GM20000 (cell line): ENCODE data around the gene SPIRE1.
"Not testable (repeated sequence)": the region's sequence is repeated elsewhere in the genome, so short reads cannot be mapped to it uniquely, and the experiment has no call there.

Experiments used
- DNase-seq: peaks from one replicate; pipeline ENCODE4 v3.0.0; 2012; ENCODE audit warnings: low spot score
- TF ChIP-seq, protein P1 (sequence below): IDR thresholded peaks from 2 replicates; pipeline ENCODE4 v1.5.1; 2012; ENCODE audit warnings: mild to moderate bottlenecking, control low read depth; ENCODE audit errors: extremely low read depth, missing control alignments

The SPIRE1 gene

GRCh38 chr18:12567849-12568248 lies 90.1 kb downstream of the SPIRE1 start:
- TF ChIP-seq, protein P1, sequence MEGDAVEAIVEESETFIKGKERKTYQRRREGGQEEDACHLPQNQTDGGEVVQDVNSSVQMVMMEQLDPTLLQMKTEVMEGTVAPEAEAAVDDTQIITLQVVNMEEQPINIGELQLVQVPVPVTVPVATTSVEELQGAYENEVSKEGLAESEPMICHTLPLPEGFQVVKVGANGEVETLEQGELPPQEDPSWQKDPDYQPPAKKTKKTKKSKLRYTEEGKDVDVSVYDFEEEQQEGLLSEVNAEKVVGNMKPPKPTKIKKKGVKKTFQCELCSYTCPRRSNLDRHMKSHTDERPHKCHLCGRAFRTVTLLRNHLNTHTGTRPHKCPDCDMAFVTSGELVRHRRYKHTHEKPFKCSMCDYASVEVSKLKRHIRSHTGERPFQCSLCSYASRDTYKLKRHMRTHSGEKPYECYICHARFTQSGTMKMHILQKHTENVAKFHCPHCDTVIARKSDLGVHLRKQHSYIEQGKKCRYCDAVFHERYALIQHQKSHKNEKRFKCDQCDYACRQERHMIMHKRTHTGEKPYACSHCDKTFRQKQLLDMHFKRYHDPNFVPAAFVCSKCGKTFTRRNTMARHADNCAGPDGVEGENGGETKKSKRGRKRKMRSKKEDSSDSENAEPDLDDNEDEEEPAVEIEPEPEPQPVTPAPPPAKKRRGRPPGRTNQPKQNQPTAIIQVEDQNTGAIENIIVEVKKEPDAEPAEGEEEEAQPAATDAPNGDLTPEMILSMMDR: no peak
- DNase-seq: no peak

DNA sequence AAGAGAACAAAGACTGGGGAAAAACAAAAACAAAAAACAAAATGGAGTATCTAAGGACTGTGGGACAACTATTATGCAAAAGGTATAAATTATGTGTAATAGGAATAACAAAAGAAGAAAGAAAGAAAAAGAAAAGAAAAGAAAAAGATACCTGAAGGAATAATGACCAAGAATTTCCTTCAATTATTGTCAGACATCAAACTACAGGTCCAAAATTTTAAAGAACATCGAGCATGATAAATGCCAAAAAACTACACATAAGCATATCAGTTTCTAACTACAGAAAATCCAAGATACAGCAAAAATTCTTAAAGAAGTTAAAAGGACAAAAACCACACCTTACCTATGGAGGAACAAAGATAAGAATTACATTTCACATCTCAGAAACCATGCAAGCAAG lies 93.0 kb downstream of the SPIRE1 start:
- TF ChIP-seq, protein P1: no peak
- no peak for DNase-seq

DNA sequence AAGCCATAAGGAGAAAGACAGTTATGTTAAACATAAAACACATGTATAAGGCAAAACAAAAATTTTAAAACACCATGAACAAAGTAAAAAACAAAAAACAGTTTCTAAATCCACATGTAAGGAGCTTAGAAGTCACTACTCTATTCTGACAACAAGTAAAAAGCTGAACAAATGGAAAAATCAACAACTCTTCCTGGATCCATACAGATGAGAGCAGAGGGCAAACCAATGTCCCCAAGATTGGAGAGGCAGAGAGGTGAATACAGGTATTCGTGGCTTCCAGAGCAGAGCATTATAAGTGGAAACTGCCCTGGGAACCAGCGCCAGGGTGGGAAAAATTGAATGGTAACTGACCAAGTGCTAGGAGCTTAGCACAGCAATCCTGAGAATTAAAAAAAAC lies 93.5 kb downstream of the SPIRE1 start:
- no peak for DNase-seq
- TF ChIP-seq, protein P1: no peak

DNA sequence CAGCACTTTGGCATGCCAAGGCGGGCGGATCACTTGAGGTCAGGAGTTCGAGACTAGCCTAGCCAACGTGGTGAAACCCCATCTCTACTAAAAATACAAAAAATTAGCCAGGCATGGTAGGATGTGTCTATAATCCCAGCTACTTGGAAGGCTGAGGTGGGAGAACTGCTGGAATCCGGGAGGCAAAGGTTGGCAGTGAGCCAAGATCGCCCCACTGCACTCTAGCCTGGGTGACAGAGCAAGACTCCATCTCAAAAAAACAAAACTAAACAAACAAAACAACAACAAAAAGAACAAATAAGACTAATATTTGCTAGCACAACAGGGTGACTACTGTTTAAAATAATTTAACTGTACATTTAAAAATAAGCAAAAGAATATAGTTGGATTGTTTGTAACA lies 97.3 kb downstream of the SPIRE1 start:
- DNase-seq: not testable (repeated sequence)

DNA sequence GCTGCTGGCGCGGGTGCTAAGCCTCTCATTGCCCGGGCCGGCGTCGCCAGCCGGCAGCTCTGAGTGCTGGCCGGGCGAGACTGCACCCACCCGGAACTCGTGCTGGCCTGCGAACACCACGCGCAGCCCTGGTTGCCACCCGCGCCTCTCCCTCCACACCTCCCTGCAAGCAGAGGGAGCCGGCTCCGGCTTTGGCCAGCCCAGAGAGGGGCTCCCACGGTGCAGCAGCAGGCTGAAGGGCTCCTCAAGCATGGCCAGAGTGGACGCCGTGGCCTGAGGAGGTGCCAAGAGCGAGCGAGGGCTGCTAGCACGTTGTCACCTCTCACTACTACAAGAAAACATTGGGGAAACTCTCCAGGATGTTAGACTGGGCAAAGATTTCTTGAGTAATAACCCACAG lies 98.6 kb downstream of the SPIRE1 start:
- no peak for DNase-seq
- TF ChIP-seq, protein P1: no peak

- TF ChIP-seq, protein P1: no peak
- DNase-seq: no peak
These were observed 100.7 kb downstream of the SPIRE1 start for GRCh38 chr18:12556946-12557806.

DNA sequence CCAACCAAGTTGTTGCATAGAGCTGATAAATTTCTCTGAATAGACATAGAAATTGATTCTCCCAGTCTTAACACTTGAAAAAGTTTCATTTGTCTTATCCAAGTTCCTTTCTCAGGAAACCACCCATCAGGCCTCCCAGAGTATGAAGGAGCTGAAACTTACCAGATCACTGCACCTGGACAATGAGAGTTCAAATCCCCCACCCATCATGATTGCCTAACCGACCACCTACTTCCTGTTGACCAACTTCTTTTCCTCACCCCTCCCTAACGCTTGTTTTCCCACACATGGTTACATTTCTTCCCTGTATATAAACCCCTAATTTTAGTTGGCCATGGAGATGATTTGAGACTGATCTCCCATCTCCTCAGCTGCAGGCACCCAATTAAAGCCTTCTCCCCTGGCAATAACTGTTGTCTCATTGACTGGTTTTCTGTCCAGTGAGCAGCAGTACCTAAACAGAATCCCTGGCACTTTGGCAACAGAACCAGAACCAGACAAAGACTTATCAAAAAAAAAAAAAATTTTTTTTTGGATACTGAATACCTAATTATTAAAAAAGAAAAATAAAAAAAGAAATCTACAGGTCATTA lies 103.0 kb downstream of the SPIRE1 start:
- TF ChIP-seq, protein P1: no peak
- no peak for DNase-seq

DNA sequence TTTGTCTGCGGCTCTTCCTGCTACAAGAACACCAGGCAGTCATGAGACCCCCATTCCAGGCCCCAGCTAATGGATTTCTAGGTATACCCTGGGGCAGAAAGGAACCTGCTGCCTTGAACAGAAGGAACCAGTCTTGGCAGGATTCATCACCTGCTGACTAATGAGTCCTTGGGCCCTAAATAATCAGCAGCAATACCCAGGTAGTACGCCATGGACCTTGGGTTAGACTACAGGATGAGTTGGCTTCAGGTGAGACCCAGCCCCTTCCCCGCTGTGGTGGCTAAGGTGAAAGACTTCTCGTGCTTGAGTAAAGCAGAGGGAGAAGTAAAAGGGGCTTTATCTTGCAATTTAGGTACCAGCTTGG lies 105.0 kb downstream of the SPIRE1 start:
- no peak for DNase-seq
- TF ChIP-seq, protein P1: no peak

DNA sequence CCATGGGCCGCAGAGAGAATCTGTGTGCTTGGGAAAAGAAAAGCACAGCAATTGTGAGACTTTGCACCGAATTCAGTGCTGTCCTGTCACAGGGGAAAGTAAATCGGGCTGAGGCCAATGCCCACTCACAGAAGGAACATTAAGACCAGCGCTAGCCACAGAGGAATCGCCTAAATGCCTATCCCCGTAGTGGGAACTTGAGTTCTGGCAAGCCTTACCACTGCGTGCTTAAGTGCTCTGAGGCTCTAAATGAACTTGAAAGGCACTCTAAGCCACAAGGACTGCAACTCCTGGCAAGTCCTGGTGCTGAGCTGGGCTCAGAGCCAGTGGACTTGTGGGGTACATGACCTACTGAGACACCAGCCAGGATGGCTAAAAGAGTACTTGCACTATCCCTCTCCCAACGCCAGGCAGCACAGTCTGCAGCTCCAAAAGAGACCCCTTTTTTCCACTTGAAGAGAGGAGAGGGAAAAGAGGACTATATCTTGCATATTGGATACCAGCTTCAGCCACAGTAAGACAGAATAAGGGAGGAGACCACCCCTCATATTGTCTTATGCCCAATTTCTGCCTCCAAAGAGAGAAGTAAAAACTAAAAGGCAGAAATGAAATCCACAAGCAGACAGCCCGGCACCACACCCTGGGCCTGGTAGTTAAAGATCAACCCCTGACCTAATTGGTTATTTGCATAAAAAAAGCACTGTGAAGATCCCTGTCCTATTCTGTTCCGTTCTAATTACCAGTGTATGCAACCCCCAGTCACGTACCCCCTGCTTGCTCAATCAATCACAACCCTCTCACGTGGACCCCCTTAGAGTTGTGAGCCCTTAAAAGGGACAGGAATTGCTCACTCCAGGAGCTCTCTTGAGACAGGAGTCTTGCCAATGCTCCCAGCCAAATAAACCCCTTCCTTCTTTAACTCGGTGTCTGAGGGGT lies 105.7 kb downstream of the SPIRE1 start:
- not testable (repeated sequence) for DNase-seq

- not testable (repeated sequence) for DNase-seq
These were observed 106.4 kb downstream of the SPIRE1 start for GRCh38 chr18:12551466-12551865.
